ENCODE results near the gene CUL4A.
A peak's percentile ranks its signal among the peaks of the same experiment; 100 is the strongest.

The CUL4A gene

GRCh38 chr13:113292021-113292862 is 82.8 kb downstream of the CUL4A start (continued):
- TF ChIP-seq ZNF280D (tag by site-specific recombination; IDR thresholded peaks at IDR 0.05) (no peak), KLF8 (tag by site-specific recombination; IDR thresholded peaks at IDR 0.05) (no peak), ZNF600 (tag by site-specific recombination; IDR thresholded peaks at IDR 0.05) (peak; percentile 58), PRDM1 (tag by site-specific recombination; IDR thresholded peaks at IDR 0.05) (peak; percentile 50), ZNF394 (tag by site-specific recombination; IDR thresholded peaks at IDR 0.05; ENCODE audit: borderline replicate concordance) (peak; percentile 46; the same call in 1 of the 2 replicates)

DNA sequence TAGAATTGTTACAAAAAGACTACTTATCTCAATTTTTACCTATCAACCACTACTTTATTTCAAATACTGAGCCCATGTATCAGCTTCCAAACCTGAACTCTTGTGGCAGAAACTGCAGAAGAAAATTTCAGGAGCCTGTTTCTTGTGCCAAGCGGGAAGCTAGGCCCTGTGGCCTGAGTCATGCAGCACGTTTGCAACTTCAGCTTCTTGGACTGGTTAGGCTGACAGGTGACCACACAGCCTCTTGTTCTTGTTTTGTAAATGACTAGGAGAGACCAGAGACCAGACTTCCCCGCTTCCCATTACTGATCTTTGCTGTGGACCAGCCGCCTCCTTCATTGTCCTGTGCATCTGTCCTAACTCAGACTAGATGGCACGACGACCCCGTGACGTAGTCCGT is 84.3 kb downstream of the CUL4A start:
- Histone ChIP-seq H3K4me3 (ENCODE audit: low read depth, low read length) (no peak overlapping the region), H3K36me3 (ENCODE audit: control insufficient read depth in 2 of 2, insufficient read depth in 1 of 2, low read length in 2 of 2) (no peaks in the 10 kb centered on the region), H3K9me3 (ENCODE audit: control insufficient read depth, insufficient read depth, low read depth, low read length) (no peaks in the 10 kb centered on the region), H3K27ac (ENCODE audit: extremely low read depth, low read depth, low read length) (no peak overlapping the region), H3K4me1 (ENCODE audit: control insufficient read depth, insufficient read depth, low read length) (no peaks in the 10 kb centered on the region)
- POLR2A ChIA-PET: no interaction called here
- TF ChIP-seq ZSCAN5A (tag by site-specific recombination; IDR thresholded peaks at IDR 0.05) (no peak), ZNF791 (tag by site-specific recombination; IDR thresholded peaks at IDR 0.05) (no peak), ZNF138 (tag by site-specific recombination; IDR thresholded peaks at IDR 0.05; ENCODE audit: borderline replicate concordance) (no peak), ZNF394 (tag by site-specific recombination; IDR thresholded peaks at IDR 0.05; ENCODE audit: borderline replicate concordance) (no peak), ZSCAN4 (tag by site-specific recombination; IDR thresholded peaks at IDR 0.05) (no peak), TRIM28 (IDR thresholded peaks at IDR 0.05; ENCODE audit: borderline replicate concordance, low read length) (no peak), ZNF837 (tag by site-specific recombination; IDR thresholded peaks at IDR 0.05) (no peak), ZSCAN16 (tag by site-specific recombination; IDR thresholded peaks at IDR 0.05) (no peak), ZNF580 (tag by site-specific recombination; IDR thresholded peaks at IDR 0.05) (no peak), ZNF677 (tag by site-specific recombination; IDR thresholded peaks at IDR 0.05) (no peak), RBAK (tag by site-specific recombination; IDR thresholded peaks at IDR 0.05) (no peak), ZNF391 (tag by site-specific recombination; IDR thresholded peaks at IDR 0.05; ENCODE audit: borderline replicate concordance, low read depth) (no peak), ZNF266 (tag by site-specific recombination; IDR thresholded peaks at IDR 0.05; ENCODE audit: low read depth) (no peak)
- TF ChIP-seq, protein P1, sequence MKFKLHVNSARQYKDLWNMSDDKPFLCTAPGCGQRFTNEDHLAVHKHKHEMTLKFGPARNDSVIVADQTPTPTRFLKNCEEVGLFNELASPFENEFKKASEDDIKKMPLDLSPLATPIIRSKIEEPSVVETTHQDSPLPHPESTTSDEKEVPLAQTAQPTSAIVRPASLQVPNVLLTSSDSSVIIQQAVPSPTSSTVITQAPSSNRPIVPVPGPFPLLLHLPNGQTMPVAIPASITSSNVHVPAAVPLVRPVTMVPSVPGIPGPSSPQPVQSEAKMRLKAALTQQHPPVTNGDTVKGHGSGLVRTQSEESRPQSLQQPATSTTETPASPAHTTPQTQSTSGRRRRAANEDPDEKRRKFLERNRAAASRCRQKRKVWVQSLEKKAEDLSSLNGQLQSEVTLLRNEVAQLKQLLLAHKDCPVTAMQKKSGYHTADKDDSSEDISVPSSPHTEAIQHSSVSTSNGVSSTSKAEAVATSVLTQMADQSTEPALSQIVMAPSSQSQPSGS (tag by site-specific recombination; IDR thresholded peaks at IDR 0.05; ENCODE audit: low read depth): no peak
- CTCF ChIA-PET: no interaction called here
